ENCODE data around the gene ALPK1.

The ALPK1 gene

GRCh38 chr4:112318239-112319142 is 21.3 kb downstream of the ALPK1 start:
- ATAC-seq (ENCODE audit: insufficient read depth, low read depth) (0 out of 3 replicates have a peak, but pooled peaks have one; percentile 45), DNase-seq (no peak)
- no peak for TF ChIP-seq CTCF (IDR thresholded peaks at IDR 0.05; ENCODE audit: borderline replicate concordance, extremely low read depth, low read length, poor library complexity, severe bottlenecking)
- no peak for TF ChIP-seq EZH2 (IDR thresholded peaks at IDR 0.05; ENCODE audit: borderline replicate concordance, low read depth, low read length, severe bottlenecking)
- Histone ChIP-seq H3K36me3 (ENCODE audit: insufficient read depth, low read length) (0 out of 2 replicates have a peak, but pooled peaks cover 9% of the 10 kb centered on the region), H3K9me3 (ENCODE audit: insufficient read depth, low read length, severe bottlenecking) (no peaks in the 10 kb centered on the region), H3K4me2 (ENCODE audit: insufficient read depth, low read length) (no peak overlapping the region), H2AFZ (ENCODE audit: low read depth, low read length) (no peak overlapping the region), H3K4me3 (ENCODE audit: low read depth in 1 of 2, low read length in 2 of 2) (no peak overlapping the region), H3K4me1 (ENCODE audit: insufficient read depth, low read length) (no peaks in the 10 kb centered on the region), H3K27ac (ENCODE audit: low read length) (no peak overlapping the region), H3K9ac (ENCODE audit: low read depth, low read length) (no peak overlapping the region), H3K79me2 (ENCODE audit: insufficient read depth, low read length) (no peaks in the 10 kb centered on the region), H3K27me3 (ENCODE audit: insufficient read depth, low read length, poor library complexity) (no peaks in the 10 kb centered on the region), H4K20me1 (ENCODE audit: insufficient read depth, low read length) (no peaks in the 10 kb centered on the region)

GRCh38 chr4:112321776-112322684 is 24.9 kb downstream of the ALPK1 start:
- Histone ChIP-seq H4K20me1 (ENCODE audit: insufficient read depth, low read length) (no peaks in the 10 kb centered on the region), H3K4me1 (ENCODE audit: insufficient read depth, low read length) (no peaks in the 10 kb centered on the region), H3K9me3 (ENCODE audit: insufficient read depth, low read length, severe bottlenecking) (no peaks in the 10 kb centered on the region), H3K27ac (ENCODE audit: low read length) (no peak overlapping the region), H3K4me3 (ENCODE audit: low read depth in 1 of 2, low read length in 2 of 2) (no peak overlapping the region), H3K27me3 (ENCODE audit: insufficient read depth, low read length, poor library complexity) (no peaks in the 10 kb centered on the region), H3K4me2 (ENCODE audit: insufficient read depth, low read length) (no peak overlapping the region), H3K36me3 (ENCODE audit: insufficient read depth, low read length) (peaks cover 11% of the 10 kb centered on the region; the same call in 1 of the 2 replicates), H2AFZ (ENCODE audit: low read depth, low read length) (no peak overlapping the region), H3K9ac (ENCODE audit: low read depth, low read length) (no peak overlapping the region), H3K79me2 (ENCODE audit: insufficient read depth, low read length) (no peaks in the 10 kb centered on the region)
- peak; percentile 85 for ATAC-seq (ENCODE audit: insufficient read depth, low read depth)
- no peak for TF ChIP-seq EZH2 (IDR thresholded peaks at IDR 0.05; ENCODE audit: borderline replicate concordance, low read depth, low read length, severe bottlenecking)
- peak; percentile 91 for TF ChIP-seq CTCF (IDR thresholded peaks at IDR 0.05; ENCODE audit: borderline replicate concordance, extremely low read depth, low read length, poor library complexity, severe bottlenecking)
- DNase-seq = peak; percentile 69

DNA sequence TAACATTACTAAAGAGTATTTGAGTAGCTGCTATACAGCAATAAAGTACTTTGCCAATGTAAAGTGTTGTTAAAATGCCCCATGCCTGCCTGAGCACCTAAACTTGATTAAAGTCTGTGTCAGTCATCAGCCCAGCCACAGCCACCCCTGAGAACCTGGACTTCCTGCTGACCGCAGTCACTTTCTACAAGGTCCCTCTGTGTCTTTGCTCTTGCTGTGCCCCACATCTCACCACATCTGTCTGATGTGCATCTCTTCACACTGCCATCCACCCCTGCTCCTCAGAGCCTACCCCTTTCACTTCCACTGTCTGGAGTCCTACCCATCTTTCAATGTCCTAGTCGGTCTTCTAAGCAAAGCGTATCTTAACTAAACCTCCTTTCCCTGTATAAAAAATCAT is 25.7 kb downstream of the ALPK1 start:
- no peak for ATAC-seq (ENCODE audit: insufficient read depth, low read depth)
- H3K27me3 ChIP-seq (ENCODE audit: insufficient read depth, low read length, poor library complexity) = no peaks in the 10 kb centered on the region
- TF ChIP-seq EZH2 (IDR thresholded peaks at IDR 0.05; ENCODE audit: borderline replicate concordance, low read depth, low read length, severe bottlenecking) (no peak), CTCF (IDR thresholded peaks at IDR 0.05; ENCODE audit: borderline replicate concordance, extremely low read depth, low read length, poor library complexity, severe bottlenecking) (no peak)

More for the DNA sequence above, 25.7 kb downstream of the ALPK1 start:
- Histone ChIP-seq H2AFZ (ENCODE audit: low read depth, low read length) (no peak overlapping the region), H3K9me3 (ENCODE audit: insufficient read depth, low read length, severe bottlenecking) (no peaks in the 10 kb centered on the region), H3K27ac (ENCODE audit: low read length) (no peak overlapping the region), H3K4me2 (ENCODE audit: insufficient read depth, low read length) (no peak overlapping the region), H3K9ac (ENCODE audit: low read depth, low read length) (no peak overlapping the region), H3K36me3 (ENCODE audit: insufficient read depth, low read length) (peaks cover 11% of the 10 kb centered on the region; the same call in 1 of the 2 replicates), H3K4me3 (ENCODE audit: low read depth in 1 of 2, low read length in 2 of 2) (no peak overlapping the region), H4K20me1 (ENCODE audit: insufficient read depth, low read length) (no peaks in the 10 kb centered on the region), H3K79me2 (ENCODE audit: insufficient read depth, low read length) (no peaks in the 10 kb centered on the region), H3K4me1 (ENCODE audit: insufficient read depth, low read length) (no peaks in the 10 kb centered on the region)
- no peak for DNase-seq
